ENCODE results near the gene FGFR3.
"Not testable (repeated sequence)": the region's sequence is repeated elsewhere in the genome, so short reads cannot be mapped to it uniquely, and the experiment has no call there.

Gene FGFR3

DNA sequence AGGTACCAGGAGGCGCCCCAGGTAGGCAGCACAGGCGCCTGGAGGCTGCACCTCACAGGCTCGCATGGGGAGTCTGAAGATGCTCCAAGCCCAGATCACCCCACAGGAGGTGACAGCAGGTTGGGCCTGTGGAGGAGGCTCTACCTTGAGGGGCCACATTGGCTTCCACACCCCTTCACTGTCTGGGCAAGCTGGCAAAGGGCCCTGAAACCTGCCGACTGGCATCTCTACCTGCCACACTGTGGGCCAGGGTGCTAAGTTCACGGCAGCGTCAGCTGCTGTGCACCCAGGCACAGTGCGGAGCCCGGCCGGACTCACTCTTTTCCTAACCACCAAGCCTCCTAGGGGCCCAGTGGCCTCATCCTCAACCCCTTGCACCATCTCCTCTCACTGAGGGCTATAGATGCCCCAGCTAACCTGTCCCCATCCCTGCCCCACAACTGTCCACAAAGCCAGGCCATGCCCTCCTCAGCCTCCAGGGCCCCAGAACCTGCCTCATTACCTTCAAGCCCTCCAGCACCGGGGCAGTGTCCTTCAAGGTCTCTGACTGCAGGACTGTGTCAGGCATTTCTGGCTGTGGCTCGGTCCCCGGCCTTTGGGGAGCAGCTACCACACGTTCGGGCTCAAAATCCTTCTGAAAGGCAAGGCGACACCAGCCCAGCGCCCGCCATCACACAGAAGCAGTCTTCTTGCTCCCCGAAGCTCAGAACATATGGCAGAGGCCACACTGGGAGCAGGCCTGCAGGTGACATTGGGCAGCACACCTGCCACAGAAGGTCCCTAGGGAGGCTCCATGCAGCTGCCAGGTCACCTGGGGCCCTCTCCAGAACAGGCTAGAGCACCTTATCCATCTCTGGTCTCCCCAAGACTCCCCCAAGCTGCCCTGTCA lies 28.8 kb downstream of the FGFR3 start:
- no peak for DNase-seq

DNA sequence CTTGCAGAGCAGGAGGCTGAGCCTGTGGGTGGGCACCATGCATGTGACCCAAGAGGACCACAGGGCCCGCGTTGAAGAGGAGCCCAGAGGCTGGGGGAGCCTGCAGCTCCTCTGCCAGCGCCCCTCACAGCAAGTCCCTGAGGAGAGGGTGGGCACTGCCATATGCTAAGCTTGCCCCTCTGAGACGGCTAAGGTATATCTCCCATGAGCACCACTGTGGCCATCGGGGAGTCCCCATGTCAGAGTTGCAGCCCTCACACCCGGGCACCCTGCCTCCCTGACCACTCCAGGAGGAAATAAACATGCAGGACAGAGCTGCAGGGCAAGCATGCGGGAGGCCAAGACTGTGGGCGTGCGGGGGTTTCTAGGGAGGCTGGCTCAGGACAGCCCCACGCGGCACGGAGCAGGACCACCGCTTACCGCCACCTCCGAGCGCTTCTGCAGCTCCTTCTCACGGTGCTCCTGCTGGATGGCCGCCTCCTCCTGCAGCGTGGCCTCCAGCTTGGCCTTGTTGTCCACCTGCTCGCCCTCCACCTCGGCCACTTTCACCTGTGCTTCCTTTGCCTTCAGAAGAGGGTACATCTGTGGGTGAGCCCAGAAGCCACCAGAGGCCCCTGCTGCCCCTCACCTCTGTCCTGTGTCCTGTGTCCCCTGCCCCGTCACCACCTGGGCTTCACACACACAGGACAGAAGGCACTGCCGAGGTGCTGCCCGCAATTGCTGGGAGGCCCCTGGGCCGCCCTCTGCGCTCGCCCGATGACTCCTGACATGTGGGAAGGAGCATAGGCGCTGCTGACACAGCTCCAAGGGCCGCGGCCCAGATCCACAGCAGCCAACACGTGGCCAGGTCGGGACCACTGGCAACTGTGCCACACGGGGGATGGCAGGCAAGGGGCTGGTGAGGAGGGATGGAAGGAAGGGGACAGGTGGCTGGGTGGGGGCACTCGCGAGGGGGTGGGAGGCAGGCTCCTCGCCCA lies 29.8 kb downstream of the FGFR3 start:
- no peak for DNase-seq

DNA sequence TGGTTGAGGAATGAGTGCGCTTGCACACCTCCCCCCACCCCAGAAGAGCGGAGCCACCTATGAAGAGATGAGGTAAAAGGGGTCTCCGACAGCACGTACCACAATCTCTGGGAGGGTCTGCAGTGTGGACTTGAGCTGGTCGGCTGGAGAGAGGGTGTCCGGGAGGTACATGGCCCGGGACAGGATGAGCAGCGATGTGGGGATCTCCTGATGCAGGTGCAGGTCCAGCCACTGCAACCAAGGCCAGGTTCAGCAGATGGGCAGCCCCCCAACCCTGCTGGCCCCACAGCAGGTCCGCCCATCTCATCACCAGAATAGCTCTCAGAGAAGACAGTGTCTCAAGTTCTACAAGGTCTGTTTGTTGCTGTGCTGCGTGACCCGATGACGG lies 30.4 kb downstream of the FGFR3 start:
- no peak for DNase-seq

DNA sequence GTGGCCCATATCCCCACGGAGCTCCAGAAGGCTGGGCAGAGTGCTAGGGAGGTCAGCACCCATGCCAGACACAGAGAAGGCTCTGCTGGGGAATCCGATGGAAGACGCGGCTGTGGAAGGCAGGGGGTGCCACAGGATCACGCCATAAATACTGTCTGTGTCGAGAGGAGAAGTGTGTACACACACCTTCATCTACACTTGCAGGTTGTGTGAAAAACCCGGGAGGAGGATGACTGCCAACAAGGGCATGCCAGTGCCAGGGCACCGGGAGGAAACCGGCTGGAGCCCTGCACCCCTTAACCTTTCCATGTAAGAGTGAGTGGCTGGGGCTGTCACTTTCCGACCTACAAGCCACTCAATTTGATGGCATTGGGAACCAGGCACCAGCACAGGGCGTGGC lies 31.7 kb downstream of the FGFR3 start:
- DNase-seq, result no peak

DNA sequence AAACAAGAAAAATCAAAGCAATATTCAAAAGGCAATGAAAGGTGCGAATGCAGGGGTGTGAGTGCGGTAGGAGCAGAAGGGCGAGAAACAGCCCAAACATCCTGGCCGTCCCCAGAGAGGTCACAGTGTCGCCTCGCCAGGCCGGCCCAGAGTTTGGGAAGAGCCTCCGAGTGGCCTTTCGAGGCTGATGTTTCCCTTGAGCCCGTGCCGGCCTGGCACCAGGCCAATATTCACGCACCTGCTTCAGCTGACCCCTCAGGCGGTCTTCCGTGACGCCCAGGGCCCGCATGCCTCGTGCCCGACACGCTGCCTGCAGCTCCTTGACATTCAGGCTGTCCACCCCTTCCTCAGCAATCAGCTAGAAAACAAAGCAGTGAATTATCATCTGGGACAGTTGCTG lies 32.2 kb downstream of the FGFR3 start:
- DNase-seq, result no peak

DNA sequence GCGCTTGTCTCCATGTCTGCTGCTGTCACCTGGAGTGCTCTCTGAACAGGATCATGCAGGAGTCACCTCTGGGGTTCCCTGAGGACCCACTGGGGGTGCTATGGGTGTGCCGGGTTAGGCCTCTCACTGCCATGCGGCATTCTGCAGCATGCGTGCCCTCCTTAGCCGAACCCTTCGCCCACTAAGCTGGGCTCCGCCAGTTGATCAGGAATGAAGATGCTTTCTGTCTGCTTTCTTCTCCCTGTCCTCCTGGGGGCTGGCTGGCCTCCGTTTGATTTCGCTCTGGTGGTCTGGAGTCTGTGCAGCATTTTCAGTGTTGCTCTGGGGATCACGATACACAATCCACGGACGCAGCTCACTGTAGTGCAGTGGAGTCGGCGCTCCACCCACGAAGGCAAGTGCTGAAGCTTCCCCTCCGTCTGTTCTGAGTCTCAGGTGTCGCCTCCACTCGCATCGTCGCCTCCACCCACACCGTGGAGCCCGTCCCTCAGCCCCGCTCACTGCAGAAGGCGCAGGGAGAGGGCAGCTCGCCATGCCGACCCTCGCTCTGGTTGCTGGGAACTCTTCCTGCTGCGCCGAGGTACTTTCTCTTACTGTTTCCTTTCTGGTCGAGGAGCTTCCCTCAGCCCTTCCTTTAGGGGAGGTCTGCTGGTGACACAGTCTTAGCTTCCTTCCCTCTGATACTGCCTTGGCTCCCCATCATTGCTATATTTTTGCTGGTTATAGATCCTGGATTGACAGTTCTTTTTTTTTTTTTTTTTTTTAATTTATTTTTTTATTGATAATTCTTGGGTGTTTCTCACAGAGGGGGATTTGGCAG lies 33.6 kb downstream of the FGFR3 start:
- DNase-seq, result no peak

DNA sequence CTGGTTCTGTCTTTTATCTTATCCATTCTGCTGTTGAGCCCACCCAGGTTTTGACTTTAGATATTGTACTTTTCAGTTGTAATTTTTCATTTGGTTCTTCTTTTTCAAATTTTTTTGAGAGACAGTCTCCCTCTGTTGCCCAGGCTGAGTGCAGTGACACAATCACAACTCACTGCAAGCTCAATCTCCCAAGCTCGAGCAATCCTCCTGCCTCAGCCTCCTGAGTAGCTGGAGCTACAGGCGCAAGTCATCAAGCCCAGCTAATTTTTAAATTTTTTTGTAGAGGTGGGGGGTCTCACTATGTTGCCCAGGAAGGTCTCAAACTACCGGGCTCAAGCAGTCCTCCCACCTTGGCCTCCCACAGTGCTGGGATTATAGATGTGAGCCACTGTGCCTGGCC lies 37.1 kb downstream of the FGFR3 start:
- no peak for DNase-seq

DNA sequence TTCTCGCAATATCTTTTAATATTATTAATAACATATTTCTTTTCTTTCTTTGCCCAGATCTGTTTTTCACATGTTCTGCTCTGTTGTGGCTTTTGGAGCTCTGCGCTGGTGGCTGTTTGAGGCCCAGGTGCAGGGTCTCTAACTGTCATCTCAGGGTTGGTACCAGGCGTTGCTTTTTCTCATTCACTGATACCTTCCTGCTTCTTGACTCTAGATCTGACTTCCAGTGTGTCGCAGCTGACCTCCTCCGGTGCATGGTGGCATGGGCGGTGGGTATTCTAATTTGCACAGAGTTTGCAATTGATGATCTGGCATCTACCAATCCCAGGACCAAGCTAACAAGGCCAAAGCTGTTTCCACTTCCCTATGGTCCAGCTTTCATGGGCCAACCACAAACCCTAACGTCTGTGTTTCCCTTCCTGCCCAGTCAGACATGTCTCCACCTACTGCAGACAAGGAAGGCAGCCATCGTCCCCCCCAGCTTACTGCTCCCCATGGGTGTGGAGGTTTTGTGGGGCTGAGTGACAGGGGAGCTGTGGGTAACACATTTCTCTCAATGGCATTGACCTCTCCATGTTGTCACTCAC lies 37.6 kb downstream of the FGFR3 start:
- no peak for DNase-seq

DNA sequence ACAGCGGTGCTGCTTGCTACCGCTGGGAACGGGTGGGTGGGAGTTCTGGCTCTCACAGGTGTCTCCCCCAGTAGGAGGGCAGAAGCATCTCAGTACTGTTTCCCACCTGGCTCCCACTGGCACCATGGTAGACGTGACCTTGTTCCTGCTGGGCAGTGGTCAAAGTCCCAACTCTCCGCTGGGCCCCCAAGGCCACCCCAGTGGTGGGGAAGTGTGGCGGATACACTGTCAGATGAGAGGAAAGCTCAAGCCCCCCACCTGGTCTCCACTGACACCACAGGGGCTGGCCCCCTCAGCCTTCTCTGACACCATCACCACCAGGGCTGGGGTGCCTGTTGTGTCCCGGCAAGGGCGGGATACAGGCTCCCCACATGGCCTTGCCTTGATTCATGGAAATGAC lies 38.2 kb downstream of the FGFR3 start:
- DNase-seq, result no peak

DNA sequence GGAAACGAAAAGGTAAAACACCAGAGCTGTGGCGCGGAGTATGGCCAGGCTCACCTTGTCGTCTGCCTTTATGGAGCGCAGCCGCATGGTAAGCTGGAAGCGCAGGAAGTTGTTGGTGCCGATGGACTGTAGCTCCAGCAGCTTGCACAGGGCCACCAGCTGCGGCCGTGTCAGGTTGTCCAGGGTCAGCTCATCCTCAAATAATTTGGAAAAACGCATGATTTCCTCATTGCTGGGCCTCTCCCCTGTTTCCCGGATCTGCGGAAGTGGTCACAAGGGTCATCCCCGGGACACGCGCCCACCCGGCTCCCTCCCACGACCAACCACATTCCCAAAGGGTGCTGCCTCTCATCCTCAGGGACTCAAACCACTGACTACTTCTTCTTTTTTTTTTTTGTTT lies 39.6 kb downstream of the FGFR3 start:
- no peak for DNase-seq

DNA sequence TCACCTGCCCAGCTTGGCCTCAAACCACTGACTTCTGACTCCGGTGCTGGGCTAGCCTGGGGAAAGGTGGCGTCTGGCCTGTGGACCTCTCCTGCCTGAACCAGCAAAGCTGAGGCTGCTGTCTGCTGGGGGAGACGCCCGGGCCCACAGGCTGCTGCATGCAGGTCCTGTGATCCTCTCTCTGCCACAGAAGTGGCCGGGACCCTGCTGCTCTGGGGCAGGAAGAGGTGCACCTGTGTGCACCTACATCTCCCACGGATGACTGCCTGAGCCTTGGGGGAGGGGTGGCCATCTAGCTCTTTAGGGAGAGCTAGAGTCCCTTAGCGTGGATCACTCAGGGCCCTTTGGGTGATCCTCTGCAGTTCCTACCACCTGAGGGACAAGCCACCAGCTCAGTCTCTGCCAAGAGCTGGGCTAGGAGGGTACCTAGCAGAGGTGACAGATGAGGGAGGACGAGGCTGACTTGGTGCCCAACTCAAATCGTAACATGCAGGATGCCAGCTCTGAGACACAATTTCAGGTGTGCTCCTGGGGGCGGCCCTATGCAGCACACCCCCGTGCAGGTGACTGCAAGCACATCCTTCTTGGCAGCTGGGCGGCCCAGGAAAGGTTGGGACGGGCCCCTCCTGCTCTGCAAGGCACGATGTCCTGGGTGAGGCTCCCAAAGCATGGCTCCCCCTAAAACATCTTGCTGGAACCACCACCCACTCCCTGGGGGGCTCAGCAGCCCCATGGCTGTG lies 40.4 kb downstream of the FGFR3 start:
- DNase-seq, result no peak

DNA sequence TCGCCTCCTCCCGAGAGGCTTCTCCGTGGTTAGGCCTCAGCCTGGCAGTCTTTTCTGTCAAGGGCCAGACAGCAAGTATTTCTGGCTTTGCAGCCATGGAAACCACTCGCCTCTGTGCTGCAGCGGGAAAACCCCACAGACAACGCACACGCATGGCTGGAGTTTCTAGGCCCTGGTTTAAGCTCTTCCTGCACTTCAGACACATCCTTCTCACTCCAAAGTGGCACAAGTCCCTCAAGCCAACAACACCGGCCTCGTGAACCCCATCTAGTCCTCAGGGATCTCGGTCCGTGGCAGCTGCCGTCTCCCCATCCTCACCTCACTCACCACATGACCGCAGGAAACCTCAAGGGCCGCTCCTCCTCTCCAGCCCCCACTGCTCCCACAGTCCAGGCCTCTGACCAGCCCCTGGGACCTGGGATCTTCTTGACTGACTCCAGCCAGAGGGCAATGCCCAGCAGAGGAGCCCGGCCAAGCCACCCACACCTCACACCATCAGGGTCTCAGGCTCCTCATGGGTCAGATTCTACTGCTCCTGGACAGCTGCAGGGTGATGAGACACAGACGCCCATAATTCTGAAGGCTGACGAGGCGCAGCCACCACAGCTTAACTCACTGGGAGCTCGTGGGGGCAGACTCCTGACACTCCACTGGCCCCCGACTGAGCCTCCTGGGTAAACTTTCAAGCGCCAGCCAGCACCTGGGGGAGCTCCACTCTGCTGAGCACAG lies 41.1 kb downstream of the FGFR3 start:
- no peak for DNase-seq

DNA sequence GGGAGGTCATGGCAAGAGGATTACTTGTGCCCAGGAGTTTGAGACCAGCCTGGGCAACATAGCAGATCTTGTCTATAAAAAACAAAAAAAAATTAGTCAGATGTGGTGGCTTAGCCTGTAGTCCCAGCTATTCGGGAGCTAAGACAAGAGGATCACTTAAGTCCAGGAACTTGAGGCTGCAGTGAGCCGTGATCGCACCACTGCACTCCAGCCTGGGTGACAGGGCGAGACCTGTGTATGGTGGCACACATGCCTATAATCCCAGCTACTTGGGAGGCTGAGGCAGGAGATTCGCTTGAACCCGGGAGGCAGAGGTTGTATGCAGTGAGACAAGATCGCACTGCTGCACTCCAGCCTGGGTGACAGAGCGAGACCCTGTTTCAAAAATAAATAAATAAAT lies 42.7 kb downstream of the FGFR3 start:
- DNase-seq, result not testable (repeated sequence)

DNA sequence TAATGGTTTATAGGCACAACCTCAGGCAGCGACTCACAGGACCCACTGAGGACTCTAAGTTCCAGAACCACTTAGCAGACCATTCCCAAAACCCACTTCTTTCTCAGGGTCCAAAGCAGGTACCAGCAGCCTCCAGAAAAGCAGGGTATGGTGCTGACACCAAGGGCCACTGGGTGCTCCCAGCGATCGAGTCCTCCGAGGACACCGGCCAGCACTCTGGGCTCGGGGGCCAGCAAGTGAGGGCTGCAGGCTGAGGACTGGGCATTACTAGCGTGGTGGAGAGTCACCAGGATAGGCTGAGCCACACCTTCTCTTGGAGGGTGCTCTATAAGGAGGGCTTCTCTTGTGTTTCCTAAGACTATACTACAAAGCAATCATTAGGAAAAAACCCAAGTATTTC lies 43.6 kb downstream of the FGFR3 start:
- DNase-seq, result no peak

DNA sequence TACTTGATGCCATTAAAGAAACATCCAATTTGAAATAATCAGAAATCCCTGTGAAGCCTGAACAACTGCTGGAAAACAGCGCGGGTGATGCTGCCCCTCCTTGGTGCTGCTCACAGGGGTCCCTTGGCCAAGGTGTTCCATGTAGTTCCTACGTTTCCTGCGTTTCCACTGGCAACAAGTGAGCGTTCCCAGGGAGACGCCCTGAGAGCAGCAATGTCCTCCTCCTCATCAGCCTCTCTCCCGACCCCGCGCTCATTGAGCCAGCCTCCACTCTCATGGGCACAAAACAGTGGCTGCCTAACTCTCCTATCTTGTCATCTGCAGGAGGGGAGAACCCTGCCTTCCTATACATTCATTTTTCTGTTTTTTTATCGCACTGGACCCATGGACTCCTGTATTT lies 44.0 kb downstream of the FGFR3 start:
- no peak for DNase-seq

DNA sequence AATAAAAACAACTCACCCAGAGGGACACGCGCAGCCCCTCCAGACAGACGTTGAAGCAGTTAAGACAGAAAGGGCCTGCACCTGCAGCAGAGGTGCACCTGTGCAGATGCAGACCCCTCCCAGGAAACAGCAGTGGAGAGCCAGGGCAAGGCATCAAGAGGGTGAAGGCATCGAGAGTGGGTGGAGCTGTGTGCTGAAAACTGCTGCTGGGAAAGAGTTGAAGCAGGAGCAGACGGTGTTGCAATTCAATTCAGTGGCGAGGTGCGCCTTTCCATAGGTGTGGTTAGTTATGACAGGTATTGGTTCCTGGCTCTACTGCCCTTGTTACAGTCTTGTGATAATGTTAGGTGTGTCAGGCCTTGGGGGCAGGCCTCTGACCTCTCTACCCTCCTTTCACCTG lies 46.2 kb downstream of the FGFR3 start:
- no peak for DNase-seq

DNA sequence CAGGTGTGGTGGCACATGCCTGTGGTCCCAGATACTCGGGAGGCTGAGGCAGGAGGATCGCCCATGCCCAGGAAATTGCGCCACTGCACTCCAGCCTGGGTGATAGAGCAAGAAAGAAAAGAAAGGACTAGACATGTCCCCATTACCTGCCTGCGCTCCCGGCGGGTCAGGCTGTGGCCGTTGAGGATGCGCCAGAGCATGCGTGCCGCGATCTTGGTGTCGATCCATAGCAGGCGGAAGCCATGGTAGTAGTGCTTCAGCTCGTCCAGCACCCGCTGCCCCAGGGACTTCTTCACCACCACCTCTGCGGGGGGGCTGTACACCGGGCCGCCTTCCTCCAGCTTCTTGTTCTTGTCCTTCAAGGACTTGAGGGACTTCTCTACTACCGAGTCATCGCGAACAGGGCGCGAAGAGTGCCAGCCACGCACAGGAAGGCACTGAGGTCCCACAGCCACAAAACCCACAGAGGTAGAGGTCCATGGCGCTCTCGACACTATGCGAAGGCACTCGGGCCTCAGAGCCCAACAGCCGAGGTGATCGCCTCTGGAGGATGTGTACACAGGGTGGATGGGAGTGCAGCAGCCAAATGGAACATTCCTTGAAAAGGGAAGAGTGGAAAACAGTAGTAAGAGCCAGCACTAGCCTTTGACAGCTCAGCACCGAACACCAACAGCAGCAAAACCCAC lies 48.3 kb downstream of the FGFR3 start:
- no peak for DNase-seq

DNA sequence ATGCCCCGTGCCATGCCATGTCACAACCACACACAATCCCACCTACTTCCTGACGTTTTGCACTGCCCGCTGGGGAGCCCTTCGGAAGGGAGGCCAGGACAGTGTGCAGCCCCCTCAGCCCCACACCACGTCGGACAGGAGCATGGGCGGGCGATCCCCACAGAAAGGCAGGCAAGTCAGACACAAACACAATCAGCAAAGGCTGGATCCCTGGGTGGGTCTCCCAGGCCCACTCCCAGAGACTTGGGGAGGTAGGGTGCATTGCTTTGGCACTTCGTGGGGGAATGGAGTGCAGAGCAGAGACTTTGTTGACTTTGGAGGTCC lies 48.8 kb downstream of the FGFR3 start:
- DNase-seq, result no peak

DNA sequence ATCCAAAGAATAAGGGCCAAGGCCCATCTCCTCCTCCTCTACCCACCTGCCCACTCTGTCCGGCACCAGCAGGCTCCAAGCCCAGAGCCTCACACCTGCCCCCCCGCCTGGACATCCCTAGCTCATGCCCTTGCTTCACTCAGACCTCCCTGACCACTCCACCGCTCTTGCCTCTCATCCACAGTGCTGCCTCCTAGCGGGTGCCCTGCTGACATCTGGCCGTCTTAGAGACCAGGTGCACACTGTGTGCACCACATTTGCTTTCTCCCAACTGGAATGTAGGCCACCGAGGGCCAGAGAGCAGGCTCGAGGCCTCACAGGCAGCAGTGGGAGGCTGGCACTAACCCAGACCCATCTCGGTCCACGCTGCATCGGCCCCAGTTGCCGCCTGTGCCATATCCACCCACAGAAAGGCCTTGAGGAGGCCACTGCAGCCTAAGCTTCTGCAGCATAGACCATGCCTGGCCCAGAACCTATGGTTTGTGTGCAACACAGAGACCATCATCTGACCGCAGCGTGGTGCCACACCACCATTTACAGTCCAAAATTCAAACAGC lies 49.3 kb downstream of the FGFR3 start:
- no peak for DNase-seq

DNA sequence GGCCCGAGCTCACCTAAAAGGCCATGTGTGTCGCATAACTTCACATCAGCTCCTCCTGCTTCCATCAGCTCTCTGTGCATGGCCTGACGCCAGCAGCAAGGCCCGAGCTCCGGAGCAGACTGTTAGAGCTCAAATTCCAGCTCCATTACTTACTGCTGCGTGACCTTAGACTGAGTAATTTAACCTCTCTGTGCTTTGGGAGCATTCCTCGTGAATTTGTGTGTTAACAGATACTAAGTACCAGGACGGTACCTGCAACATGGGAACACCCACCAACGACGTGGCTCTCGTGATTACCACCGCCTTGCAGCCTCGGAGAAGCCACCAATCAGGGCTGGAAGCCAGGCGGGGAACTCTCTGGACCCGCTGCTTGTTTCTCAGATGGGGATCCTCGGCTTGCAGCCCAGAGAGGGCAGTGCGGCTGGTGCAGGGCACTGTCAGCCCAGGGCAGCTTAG lies 49.9 kb downstream of the FGFR3 start:
- no peak for DNase-seq
